ENCODE data around the gene PBX2. TPM values are rescaled to one million over a fixed set of nuclear protein-coding genes. Genes with fewer than 3 reads are reported as not detected.

The PBX2 gene
- total and polyA plus RNA-seq, 4 experiments from 2014 or later = 0.57 to 192 (median 94.7) TPM

Small RNA genes lying within 50 kb of the gene (microRNA-seq; reads per million reads assigned to microRNA genes)
- gene MIR6721 (ENCODE audit: borderline microRNAs expressed, borderline number of aligned reads, borderline replicate concordance) (not detected), gene MIR6833 (ENCODE audit: borderline microRNAs expressed, borderline number of aligned reads, borderline replicate concordance) (not detected)

Other genes starting within 250 kb of the PBX2 start
- under 1 TPM in 1 of 2 experiments, not detected in 1; 0.64 TPM for gene CFB, start 244.1 kb downstream of the PBX2 start, total RNA-seq
- gene CFB, start 244.1 kb downstream of the PBX2 start, polyA plus RNA-seq = not detected
- gene NELFE, start 231.2 kb downstream of the PBX2 start, total RNA-seq = 10 to 100 TPM; 45.8 to 49.0 TPM
- 10 to 100 TPM; 67.0 to 78.5 TPM for gene NELFE, start 231.2 kb downstream of the PBX2 start, polyA plus RNA-seq
- 100 to 1,000 TPM; 117 to 119 TPM for gene SKIC2, start 231.0 kb downstream of the PBX2 start, total RNA-seq
- 10 to 100 TPM; 21.8 to 23.0 TPM for gene SKIC2, start 231.0 kb downstream of the PBX2 start, polyA plus RNA-seq
- 10 to 100 TPM; 27.8 to 30.3 TPM for gene DXO, start 218.1 kb downstream of the PBX2 start, total RNA-seq
- 10 to 100 TPM; 10.8 to 11.7 TPM for gene DXO, start 218.1 kb downstream of the PBX2 start, polyA plus RNA-seq
- gene C4A, start 208.1 kb downstream of the PBX2 start, total RNA-seq = 1 to 10 TPM; 6.7 to 9.8 TPM
- gene C4A, start 208.1 kb downstream of the PBX2 start, polyA plus RNA-seq = under 1 TPM in 1 of 2 donors, not detected in 1; 0.17 TPM
- 1 to 10 TPM; 5.0 to 5.8 TPM for gene C4B, start 175.4 kb downstream of the PBX2 start, total RNA-seq
- under 1 TPM in 1 of 2 donors, not detected in 1; 0.36 TPM for gene C4B, start 175.4 kb downstream of the PBX2 start, polyA plus RNA-seq
- under 1 TPM; 0.39 to 0.61 TPM for gene CYP21A2, start 151.8 kb downstream of the PBX2 start, total RNA-seq
- not detected for gene CYP21A2, start 151.8 kb downstream of the PBX2 start, polyA plus RNA-seq
- gene TNXB, start 80.9 kb downstream of the PBX2 start, total RNA-seq = 10 to 100 TPM; 16.5 to 22.4 TPM
- gene TNXB, start 80.9 kb downstream of the PBX2 start, polyA plus RNA-seq = under 1 TPM in 1 of 2 donors, not detected in 1; 0.31 TPM
- gene ATF6B, start 62.0 kb downstream of the PBX2 start, total RNA-seq = 100 to 1,000 TPM; 151 to 154 TPM
- 10 to 100 TPM; 11.4 to 27.7 TPM for gene ATF6B, start 62.0 kb downstream of the PBX2 start, polyA plus RNA-seq
- 1 to 10 TPM; 2.2 to 2.8 TPM for gene FKBPL, start 59.9 kb downstream of the PBX2 start, total RNA-seq
- 1 to 10 TPM; 2.0 to 3.0 TPM for gene FKBPL, start 59.9 kb downstream of the PBX2 start, polyA plus RNA-seq
- gene PRRT1, start 38.3 kb downstream of the PBX2 start, total RNA-seq = 1 to 10 TPM; 1.5 to 1.9 TPM
- gene PRRT1, start 38.3 kb downstream of the PBX2 start, polyA plus RNA-seq = under 1 TPM in 1 of 2 donors, not detected in 1; 0.60 TPM
- 10 to 100 TPM; 12.7 to 15.4 TPM for gene PPT2, start 36.1 kb downstream of the PBX2 start, total RNA-seq
- gene PPT2, start 36.1 kb downstream of the PBX2 start, polyA plus RNA-seq = 1 to 10 TPM; 3.8 TPM
- gene EGFL8, start 25.6 kb downstream of the PBX2 start, total RNA-seq = 10 to 100 TPM; 16.6 TPM
- gene EGFL8, start 25.6 kb downstream of the PBX2 start, polyA plus RNA-seq = under 1 TPM in 1 of 2 donors, not detected in 1; 0.23 TPM
- 10 to 100 TPM; 32.2 to 32.8 TPM for gene AGPAT1, start 14.1 kb downstream of the PBX2 start, total RNA-seq
- gene AGPAT1, start 14.1 kb downstream of the PBX2 start, polyA plus RNA-seq = 10 to 100 TPM; 15.3 to 16.4 TPM
- gene RNF5, start 11.8 kb downstream of the PBX2 start, total RNA-seq = 10 to 100 TPM; 44.2 to 47.7 TPM
- gene RNF5, start 11.8 kb downstream of the PBX2 start, polyA plus RNA-seq = 100 to 1,000 TPM; 102 to 129 TPM
- 10 to 100 TPM; 74.8 to 77.3 TPM for gene AGER, start 5.9 kb downstream of the PBX2 start, total RNA-seq
- under 1 TPM in 1 of 2 donors, not detected in 1; 0.62 TPM for gene AGER, start 5.9 kb downstream of the PBX2 start, polyA plus RNA-seq
- gene GPSM3, start 2.4 kb upstream of the PBX2 start, total RNA-seq = 100 to 1,000 TPM; 309 to 313 TPM
- 100 to 1,000 TPM; 110 to 165 TPM for gene GPSM3, start 2.4 kb upstream of the PBX2 start, polyA plus RNA-seq
- gene NOTCH4, start 33.9 kb upstream of the PBX2 start, total RNA-seq = 1 to 10 TPM in 1 of 2 experiments, under 1 TPM in 1; 0.35 to 1.2 TPM
- under 1 TPM in 1 of 2 donors, not detected in 1; 0.70 TPM for gene NOTCH4, start 33.9 kb upstream of the PBX2 start, polyA plus RNA-seq
- not detected for gene TSBP1, start 181.7 kb upstream of the PBX2 start, total RNA-seq
- not detected for gene TSBP1, start 181.7 kb upstream of the PBX2 start, polyA plus RNA-seq
- not detected for gene BTNL2, start 217.0 kb upstream of the PBX2 start, total RNA-seq
- not detected for gene BTNL2, start 217.0 kb upstream of the PBX2 start, polyA plus RNA-seq
- 10 to 100 TPM; 24.3 to 25.1 TPM for gene HLA-DRA, start 249.7 kb upstream of the PBX2 start, total RNA-seq
- 100 to 1,000 TPM in 1 of 2 donors, 1 to 10 TPM in 1; 6.9 to 112 TPM for gene HLA-DRA, start 249.7 kb upstream of the PBX2 start, polyA plus RNA-seq

All from CD4-positive, alpha-beta memory T cell (primary cell).